Activated T-cell treated with anti-CD3 and anti-CD28 coated beads for 48 hours (primary cell): ENCODE data around the gene FAM107A.

ENCODE experiments used
- DNase-seq: peaks from one replicate; pipeline ENCODE4 v3.0.0-alpha.2; 2020; ENCODE audit warnings: low read depth

The FAM107A gene

GRCh38 chr3:58591517-58592510 lies 14.6 kb upstream of the FAM107A start:
- no peak for DNase-seq

- DNase-seq: no peak
Measured at GRCh38 chr3:58588030-58588614, 10.9 kb upstream of the FAM107A start.

- no peak for DNase-seq
Measured at GRCh38 chr3:58586776-58587192, 9.6 kb upstream of the FAM107A start.

GRCh38 chr3:58585994-58586393 lies 8.8 kb upstream of the FAM107A start:
- DNase-seq: no peak

- DNase-seq: peak; percentile 60
Measured at GRCh38 chr3:58585005-58585786, 8.0 kb upstream of the FAM107A start.

GRCh38 chr3:58584690-58585004 lies 7.5 kb upstream of the FAM107A start:
- DNase-seq: no peak

- no peak for DNase-seq
Measured at GRCh38 chr3:58581328-58582091, 4.3 kb upstream of the FAM107A start.

GRCh38 chr3:58580826-58581327 lies 3.7 kb upstream of the FAM107A start:
- no peak for DNase-seq

- no peak for DNase-seq
Measured at GRCh38 chr3:58578873-58579272, 1.7 kb upstream of the FAM107A start.

GRCh38 chr3:58576716-58577115 lies 475 bp downstream of the FAM107A start:
- DNase-seq: no peak

GRCh38 chr3:58575971-58576652 lies 1.1 kb downstream of the FAM107A start:
- no peak for DNase-seq

- no peak for DNase-seq
Measured at GRCh38 chr3:58574682-58575081, 2.5 kb downstream of the FAM107A start.

GRCh38 chr3:58574106-58574505 lies 3.1 kb downstream of the FAM107A start:
- no peak for DNase-seq

GRCh38 chr3:58573640-58574039 lies 3.6 kb downstream of the FAM107A start:
- no peak for DNase-seq

- no peak for DNase-seq
Measured at GRCh38 chr3:58572634-58573230, 4.5 kb downstream of the FAM107A start.

GRCh38 chr3:58572013-58572633 lies 5.1 kb downstream of the FAM107A start:
- no peak for DNase-seq

- no peak for DNase-seq
Measured at GRCh38 chr3:58570851-58571250, 6.3 kb downstream of the FAM107A start.

- DNase-seq: no peak
Measured at GRCh38 chr3:58569287-58570001, 7.7 kb downstream of the FAM107A start.

- DNase-seq: peak; percentile 67
Measured at GRCh38 chr3:58568572-58569286, 8.5 kb downstream of the FAM107A start.
